ENCODE measurements around the gene NR2F1-AS1.
"Not testable (repeated sequence)": the region's sequence is repeated elsewhere in the genome, so short reads cannot be mapped to it uniquely, and the experiment has no call there.

NR2F1-AS1 gene

DNA sequence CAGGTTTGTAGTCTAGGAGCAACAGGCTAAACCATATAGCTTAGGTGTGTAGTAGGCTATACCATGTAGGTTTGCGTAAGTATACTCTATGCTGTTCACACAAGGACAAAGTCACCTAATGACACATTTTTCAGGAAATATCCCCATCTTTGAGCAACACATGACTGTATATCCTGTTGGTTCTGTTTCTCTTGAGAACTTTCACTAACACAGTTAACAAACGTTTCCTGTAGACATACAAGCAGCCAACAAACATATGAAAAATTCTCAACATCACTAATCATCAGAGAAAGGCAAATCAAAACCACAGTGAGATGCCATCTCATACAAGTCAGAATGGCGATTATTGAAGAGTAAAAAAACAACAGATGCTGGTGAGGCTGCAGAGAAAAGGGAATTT is 68.2 kb downstream of the NR2F1-AS1 start:
- no peak for DNase-seq

DNA sequence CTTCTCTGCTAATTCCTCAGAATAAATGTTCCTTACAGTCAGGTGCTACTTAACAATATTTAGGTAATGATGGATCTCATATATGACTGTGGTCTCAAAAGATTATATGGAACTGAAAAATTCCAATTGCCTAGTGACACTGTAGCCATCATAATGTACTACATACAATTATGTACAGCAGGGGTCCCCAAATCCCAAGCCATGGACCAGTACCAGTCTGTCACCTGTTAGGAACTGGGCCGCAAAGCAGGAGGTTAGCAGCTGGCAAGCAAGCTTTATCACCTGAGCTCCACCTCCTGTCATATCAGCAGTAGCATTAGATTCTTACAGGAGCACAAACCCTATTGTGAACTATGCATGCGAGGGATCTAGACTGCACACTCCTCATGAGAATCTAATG is 69.6 kb downstream of the NR2F1-AS1 start:
- DNase-seq, result no peak

DNA sequence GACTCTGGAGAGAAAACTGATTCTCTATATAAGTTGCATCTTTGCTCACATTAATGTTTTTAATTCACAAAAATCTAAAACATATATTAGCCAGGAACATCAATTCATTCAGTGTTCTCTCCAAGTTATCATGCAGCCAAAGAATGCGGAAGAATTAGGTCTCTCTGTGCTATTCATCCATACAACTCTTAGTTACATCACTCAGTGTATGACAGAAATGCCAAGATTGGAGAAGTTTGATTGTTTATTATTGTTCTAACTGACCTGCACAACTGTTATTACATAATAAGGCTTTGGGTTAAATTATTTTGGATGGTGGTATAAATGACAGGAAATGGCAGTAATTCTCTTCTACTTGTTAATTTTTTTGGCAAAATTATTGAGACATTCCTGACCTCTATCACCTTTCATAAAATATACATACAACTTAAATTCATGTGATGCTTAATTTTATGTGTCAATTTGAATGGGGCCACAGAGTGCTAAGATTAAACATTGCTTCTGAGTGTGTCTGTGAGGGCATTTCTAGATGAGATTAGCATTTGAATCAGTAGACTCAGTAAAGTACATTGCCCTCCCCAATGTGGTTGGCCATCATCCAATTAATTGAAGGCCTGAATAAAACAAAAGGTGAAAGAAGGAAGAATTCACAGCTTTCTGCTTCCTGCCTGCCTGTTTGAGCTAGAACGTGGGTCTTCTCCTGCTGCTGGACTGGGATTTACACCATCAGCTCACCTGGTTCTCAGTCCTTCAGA is 70.2 kb downstream of the NR2F1-AS1 start:
- no peak for DNase-seq

DNA sequence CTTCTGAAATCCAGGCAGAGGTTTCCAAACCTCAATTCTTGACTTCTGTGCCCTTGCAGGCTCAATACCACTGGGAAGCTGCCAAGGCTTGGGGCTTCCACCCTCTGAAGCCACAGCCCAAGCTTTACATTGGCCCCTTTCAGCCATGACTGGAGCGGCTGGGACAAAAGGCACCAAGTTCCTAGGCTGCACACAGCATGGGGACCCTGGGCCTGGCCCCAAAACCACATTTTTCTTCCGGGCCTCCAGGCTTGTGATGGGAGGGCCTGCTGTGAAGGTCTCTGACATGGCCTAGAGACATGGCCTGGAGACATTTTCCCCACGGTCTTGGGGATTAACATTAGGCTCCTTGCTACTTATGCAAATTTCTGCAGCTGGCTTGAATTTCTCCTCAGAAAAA is 75.5 kb downstream of the NR2F1-AS1 start:
- DNase-seq, result not testable (repeated sequence)

DNA sequence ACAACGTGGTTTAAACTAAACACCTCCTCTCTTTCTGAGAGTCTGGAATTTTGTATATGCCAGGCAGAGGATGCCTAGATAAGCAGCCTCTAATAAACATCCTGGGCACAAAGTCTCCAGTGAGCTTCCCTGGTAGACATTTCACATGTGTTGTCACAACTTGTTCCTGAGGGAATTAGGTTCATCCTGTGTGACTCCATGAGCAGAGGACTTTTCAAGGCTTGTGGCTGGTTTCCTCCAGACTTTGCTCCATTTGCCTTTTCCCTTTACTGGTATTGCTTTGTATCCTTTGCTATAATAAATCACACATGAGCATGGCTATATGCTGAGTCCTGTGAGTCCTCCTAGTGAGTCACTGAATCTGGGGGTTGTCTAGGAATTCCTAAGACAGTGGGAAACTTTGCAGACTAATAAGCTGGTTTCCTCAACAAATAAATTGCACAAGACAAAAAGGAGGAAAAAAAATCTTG is 77.4 kb downstream of the NR2F1-AS1 start:
- no peak for DNase-seq

DNA sequence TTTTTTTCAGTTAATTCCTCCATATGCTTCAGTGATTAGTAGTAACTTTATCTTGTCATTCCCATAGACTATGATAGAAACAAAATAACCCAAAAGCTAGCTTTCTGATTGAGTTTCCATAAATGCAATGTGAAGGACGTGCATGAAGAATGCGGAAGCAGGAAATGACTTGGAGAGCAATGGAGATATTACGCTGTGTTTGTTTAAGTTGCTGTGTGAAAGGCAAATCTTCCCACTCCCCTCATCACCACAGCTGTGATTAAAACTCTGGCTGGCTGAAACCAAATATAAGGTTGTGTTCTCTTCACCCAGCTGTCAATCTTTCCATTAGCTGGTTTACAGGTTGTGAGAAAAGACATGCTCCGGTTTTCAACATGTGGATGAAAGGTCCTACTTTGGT is 83.9 kb downstream of the NR2F1-AS1 start:
- no peak for DNase-seq

DNA sequence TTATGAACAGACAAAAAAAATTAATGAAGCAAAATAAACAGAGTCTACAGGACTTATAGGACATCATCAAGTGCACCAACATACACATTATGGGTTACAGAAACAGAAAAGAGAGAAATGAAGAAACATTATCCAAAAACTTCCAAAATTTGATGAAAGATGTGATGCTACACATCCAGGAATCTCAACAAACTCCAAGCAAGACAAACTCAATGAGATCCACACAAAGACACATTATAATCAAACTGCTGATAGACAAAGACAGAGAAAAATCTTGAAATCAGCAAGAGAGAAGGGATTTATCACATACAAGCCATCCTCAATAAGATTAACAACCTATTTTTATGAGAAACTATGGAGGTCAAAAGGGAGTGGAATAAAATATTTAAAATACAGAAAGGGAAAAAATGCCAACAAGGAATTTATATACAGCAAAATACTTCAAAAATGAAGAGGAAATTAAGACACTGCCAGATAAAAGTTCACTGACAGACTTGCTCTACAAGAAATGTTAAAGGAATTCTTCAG is 101.0 kb downstream of the NR2F1-AS1 start:
- DNase-seq, result no peak

DNA sequence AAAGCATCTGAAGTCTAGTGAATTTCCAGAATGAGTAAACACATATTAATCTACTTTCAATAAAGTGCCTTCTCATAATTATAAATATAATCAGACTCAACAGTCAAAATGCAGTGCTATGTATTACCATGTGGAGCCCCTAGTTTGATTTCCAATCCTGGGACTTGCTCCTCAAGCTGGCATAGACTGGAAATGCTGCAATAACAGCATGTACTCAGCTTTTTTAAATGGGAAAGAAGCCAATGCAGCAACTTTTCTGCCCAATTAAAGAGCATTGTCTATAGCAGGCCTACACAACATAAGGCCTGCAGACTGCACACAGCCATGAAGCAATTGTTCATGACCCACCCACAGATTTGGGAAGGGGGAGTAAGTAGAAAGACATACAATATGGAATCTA is 103.2 kb downstream of the NR2F1-AS1 start:
- DNase-seq, result no peak

DNA sequence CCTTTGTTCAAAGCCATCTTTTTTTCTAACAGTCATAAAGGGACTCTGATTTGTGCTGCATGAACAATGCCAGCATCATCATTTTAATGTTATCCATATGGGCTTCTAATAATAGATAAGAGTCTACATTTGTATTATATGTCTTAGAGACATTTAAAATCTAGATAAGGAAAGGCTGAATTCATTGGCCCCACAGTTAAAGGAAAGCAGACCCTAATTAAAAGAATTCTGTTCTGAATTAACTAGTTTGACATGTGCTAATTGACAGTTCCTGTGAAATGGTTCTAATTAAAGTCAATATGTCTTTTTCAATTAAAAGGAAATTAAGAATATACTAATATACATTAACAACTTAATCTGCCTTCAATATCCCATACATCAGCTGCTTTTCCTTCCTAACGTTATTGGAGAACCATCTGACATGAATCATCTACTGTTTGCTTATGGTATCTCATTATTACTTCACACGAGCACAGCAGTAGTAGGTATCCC is 104.7 kb downstream of the NR2F1-AS1 start:
- DNase-seq, result no peak

DNA sequence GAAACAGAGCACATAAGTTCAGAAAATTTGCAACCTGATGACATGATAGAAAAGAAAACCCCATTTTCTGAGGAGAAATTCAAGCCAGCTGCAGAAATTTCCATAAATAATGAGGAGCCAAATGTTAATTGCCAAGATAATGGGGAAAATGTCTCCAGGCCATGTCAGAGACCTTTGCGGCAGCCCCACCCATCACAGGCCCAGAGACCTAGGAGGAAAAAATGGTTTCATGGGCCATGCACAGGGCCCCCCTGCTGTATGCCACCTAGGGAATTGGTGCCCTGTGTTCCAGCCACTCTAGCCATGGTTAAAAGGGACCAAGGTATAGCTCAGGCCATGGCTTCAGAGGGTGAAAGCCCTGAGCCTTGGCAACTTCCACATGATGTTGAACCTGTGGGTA is 118.1 kb downstream of the NR2F1-AS1 start:
- no peak for DNase-seq

DNA sequence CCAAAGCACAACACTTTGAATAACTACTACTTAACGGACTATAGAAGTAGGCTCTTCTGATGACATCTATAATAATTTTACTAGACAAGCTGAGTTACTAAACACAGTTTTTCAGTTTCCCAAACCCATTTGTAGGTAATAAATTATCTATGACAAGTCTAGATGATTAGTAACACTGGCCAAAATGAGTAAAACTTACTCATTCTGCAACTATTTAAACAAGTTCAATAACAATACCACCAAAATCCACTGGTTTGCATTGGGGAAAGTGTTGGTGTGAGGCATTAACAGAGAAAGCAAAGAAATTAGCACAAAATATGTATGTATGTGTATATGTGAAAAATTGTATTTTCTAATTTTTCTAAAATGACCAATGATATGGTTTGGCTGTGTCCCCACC is 119.3 kb downstream of the NR2F1-AS1 start:
- DNase-seq, result no peak

DNA sequence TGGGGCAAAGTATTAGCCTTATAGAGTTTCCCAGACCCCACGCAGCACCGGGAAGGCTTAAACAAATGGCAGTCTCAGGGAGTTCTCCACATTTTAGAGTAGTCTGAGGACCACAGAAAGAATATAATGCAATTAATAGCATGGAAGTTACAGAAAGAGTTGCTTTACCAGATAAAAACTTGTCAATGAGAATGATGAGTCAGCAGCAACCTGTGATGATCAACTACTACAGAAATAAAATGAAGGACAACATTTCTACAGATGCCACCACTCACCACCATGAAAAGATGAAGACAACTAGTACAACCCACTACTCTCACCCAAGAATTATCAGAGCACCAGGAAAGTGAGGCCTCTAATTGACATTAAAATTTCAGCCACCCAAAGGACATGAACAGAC is 120.7 kb downstream of the NR2F1-AS1 start:
- no peak for DNase-seq

DNA sequence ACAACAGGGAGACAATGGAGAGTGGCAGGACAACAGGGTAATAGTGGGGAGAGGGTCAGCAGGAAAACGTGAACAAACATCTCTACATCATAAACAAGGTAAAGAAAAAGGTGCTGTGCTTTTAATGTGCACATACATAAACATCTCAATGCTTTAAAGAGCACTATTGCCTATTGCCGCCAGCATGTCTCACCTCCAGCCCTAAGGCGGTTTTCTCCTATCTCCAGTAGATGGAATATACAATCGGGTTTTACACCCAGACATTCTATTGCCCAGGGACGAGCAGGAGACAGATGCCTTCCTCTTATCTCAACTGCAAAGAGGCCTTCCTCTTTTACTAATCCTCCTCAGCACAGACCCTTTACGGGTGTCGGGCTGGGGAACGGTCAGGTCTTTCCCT is 124.2 kb downstream of the NR2F1-AS1 start:
- DNase-seq, result not testable (repeated sequence)

DNA sequence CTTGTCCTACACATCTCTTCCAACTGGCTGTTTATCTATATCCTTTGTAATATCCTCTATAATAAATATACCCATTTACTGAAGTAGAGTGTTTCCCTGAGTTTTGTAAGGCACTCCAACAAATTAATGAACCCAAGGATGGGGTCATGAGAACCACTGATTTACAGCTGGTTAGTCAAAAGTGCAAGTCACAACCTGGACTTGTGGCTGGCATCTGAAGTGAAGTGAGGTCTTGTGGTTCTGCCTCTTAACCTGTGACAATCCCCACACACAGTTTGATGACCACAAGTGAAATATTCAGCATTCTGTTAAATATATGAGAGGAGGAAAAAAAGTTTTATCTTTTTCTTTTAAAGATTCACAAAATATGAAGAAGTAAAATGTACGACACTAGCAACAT is 126.1 kb downstream of the NR2F1-AS1 start:
- DNase-seq, result no peak

DNA sequence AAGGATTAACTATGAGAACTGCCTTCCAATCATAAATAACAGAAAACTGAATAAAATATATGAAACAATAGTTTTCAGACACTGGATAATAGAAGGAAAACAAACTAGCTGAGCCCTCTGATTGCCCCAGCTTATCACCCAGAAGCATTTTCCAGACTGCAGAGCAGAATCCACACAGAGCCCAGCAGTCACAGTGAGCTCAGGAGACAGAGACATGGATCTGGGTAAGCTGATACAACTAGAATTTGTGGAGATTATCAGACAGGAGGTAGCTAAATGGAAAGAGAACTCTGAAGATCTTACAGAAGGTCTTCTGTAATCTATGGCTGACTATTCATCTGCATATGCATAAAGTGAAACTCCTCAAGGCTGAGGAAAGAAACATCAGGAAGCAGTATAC is 128.8 kb downstream of the NR2F1-AS1 start:
- DNase-seq, result no peak

DNA sequence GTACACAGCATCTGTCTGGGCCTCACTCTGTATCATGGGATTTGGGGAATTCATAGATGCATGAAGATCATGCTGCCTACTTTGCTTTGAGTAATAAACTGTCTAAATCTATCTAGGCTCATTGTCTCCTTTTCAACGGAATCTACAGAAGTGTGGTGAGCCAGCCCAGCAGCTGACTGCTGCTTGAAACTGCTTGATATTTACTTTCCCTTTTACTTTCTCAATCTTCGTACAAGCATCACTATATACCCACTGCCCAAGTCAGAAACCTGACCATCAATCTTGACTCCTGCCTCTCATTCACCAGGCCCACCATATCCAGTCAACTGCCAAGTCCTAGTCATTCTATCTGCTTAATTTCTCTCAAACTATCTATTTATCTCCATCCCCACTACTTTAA is 142.9 kb downstream of the NR2F1-AS1 start:
- DNase-seq, result no peak

DNA sequence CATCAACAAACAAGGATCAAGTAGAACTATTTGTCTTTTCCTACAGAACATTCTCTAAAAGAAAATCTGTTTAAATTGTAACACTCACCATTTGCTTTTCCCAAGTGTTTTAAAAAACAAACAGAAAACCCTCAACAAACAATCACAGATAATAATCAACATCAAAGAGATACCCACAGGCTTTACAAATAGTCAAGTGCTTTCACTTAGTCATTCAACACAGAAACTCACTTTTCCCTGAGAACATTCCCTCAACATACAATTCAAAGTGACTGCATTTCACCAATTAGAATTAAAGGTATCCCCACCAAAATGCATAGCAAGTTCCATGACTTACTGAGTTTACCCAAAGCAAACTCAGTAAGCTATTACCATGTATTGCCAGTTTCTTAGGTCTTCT is 144.9 kb downstream of the NR2F1-AS1 start:
- DNase-seq, result no peak

DNA sequence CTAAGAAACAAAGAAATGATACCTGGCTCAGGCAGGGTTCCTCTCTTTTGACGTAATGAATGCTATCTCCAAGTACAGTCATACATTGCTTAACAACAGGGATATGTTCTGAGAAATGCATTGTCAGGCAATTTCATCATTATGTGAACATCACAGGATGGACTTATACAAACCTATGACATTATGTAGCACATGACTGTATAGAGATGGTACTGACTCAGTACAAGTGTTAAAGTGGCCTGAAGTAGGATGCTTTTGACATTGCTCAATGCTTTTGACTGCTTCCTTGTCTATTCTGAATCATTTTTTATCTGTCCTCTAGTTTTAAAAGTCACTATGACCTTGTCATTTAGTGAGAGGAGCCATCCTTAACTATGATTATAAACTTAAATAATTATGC is 147.6 kb downstream of the NR2F1-AS1 start:
- no peak for DNase-seq

DNA sequence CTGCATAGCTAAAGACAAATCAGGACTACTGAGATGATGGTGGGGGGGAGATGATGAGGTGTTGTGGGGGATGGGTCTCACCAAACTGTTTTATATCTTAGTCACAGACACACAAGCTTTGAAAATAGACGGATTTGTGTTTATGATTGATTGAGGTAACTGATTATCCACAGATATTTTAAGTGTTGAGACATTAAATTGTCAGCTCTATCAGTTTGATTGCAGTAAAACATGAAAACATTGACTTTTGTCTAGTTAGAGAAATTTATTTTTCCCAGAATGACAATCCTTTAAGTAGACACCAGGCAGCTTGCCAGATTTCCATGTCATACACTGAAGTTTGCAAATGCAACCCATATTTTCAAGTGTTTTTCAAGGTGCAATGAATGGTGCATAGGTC is 149.8 kb downstream of the NR2F1-AS1 start:
- no peak for DNase-seq

DNA sequence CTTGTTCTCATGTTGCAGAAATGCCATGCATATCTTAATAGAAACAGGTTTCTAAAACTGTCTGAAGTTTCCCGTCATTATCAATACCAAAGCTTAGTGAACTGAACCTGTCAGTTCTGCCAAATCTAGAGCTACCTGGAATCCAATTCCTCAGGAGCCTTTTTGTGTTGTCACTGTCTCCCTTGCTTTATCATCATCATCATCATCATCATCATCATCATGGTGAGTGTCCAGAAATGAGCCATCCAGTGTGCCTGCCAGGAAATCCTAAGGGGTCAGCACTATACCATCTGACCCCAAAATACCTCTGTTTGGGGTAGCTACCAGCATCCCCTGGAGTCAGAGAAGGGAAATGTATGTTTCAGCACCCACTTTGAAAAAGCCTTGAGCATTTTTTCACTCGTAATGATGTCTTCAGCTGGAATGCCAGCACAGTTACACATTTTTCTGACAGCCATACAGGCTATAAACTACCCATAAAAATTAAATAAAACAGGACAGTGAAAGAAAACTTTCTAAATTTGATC is 150.3 kb downstream of the NR2F1-AS1 start:
- no peak for DNase-seq

DNA sequence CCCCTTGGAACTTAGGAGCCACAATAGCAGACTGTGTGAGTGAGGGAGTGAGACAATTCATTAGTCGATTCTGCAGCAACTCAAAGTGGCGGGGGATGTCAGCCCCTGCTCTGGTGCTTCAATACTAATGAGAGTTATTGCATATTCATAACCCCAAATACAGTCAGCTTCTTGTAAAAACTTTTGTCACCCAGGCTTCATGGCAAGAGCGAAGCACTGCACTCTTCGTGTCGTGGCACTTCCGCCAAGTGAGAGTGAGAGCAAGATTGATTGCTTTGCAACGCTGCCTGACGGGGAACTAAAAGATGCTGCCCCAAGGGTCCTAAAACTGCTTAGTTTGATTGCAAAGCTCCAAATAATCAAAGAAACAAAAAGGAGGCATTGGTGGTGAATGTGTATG is 150.9 kb downstream of the NR2F1-AS1 start:
- no peak for DNase-seq

DNA sequence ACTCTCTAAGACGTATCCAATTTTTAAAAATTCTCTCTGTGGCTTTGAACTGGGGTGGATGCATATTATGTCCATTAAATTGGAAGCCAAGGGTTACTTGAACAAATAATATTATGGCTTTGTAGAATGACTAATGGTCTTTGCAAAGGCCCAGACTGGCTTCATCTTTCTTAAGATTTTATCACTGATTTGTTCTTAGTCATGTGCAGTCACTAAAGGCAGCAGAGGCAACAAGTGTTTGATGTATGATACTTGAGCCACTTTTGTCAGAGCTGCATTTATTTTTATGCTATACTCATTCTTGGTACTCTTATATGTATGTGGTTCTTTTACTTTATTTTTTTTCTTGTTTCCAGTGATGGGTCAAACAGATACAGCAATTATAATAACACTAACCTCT is 152.2 kb downstream of the NR2F1-AS1 start:
- no peak for DNase-seq

DNA sequence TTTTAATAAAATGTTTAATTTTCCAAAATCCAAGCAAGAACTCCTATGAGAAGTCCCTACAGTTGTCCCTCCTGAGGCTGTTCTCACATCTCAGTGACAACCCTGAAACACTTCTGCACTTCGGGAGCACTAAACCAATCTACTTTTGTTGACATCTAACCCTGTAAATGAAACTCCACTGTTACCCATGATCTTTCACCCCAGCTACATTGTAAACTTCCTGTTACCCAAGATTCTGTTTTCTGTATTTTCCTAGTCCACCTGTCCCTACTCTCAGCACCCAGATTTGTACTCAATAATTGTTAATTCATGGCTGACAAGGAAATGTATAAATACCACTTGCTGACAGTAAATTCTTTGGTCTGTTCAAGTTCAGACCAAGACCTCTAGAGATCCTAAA is 153.7 kb downstream of the NR2F1-AS1 start:
- no peak for DNase-seq

DNA sequence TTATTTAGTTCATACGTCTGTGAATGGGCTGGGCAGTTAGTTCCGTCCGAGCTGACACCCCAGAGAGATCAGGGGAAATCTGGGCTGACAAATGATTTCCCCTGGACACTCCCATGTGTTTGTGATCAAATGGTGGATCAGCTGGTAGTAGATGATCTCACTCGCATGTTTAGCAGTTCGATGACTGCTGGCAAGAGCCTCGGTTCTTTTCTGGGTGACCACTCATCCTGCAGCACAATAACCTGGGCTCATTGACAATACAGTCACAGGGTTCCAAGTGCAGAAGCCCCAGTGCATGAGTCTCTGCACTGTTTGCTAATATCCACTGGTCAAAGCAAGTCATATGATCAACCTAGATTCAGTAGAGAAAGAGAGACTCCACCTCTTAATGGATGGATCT is 155.9 kb downstream of the NR2F1-AS1 start:
- no peak for DNase-seq

DNA sequence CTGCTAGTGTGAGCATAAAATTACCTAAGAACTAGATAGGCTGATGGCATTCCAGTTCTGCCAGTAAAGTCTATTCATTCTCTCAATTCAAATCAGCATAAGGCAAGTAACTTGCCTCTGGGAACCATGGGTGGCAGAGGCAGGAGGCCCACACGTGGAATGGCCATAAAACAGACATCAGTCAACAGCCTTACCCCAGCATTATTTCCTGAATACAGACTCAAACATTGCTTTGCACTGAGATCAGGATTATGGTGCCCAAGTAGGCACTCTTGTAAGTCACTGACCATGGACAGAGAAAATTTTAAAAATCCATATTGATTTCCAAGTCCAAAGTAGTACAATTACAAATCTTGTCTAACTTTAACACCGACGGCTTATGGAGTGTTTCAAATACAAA is 157.7 kb downstream of the NR2F1-AS1 start:
- DNase-seq, result no peak
